ENCODE data around the gene NCOA1.

GRCh38 chr2:24691806-24692205 is 200.8 kb downstream of the NCOA1 start:
- TF ChIP-seq, protein P1, sequence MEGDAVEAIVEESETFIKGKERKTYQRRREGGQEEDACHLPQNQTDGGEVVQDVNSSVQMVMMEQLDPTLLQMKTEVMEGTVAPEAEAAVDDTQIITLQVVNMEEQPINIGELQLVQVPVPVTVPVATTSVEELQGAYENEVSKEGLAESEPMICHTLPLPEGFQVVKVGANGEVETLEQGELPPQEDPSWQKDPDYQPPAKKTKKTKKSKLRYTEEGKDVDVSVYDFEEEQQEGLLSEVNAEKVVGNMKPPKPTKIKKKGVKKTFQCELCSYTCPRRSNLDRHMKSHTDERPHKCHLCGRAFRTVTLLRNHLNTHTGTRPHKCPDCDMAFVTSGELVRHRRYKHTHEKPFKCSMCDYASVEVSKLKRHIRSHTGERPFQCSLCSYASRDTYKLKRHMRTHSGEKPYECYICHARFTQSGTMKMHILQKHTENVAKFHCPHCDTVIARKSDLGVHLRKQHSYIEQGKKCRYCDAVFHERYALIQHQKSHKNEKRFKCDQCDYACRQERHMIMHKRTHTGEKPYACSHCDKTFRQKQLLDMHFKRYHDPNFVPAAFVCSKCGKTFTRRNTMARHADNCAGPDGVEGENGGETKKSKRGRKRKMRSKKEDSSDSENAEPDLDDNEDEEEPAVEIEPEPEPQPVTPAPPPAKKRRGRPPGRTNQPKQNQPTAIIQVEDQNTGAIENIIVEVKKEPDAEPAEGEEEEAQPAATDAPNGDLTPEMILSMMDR (IDR thresholded peaks at IDR 0.05) = no peak
- no peak for TF ChIP-seq POLR2A (IDR thresholded peaks at IDR 0.05)
